HG02981 (cell line): ENCODE results near the gene ZNF678.
"Not testable (repeated sequence)": the region's sequence is repeated elsewhere in the genome, so short reads cannot be mapped to it uniquely, and the experiment has no call there.

ENCODE experiments used
- ATAC-seq: cut with Tn5 transposase; IDR thresholded peaks from one replicate; pipeline ENCODE4 v1.9.1; 2021; ENCODE audit warnings: mild to moderate bottlenecking, moderate library complexity; ENCODE audit not compliant: unreplicated experiment

The ZNF678 gene

DNA sequence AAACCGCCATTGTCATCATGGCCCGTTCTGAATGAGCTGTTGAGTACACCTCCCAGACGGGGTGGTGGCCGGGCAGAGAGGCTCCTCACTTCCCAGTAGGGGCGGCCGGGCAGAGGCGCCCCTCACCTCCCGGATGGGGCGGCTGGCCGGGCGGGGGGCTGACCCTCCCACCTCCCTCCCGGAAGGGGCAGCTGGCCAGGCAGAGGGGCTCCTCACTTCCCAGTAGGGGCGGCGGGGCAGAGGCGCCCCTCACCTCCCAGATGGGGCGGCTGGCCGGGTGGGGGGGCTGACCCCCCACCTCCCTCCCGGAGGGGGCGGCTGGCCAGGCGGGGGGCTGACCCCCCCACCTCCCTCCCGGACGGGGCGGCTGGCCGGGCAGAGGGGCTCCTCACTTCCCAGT is 147.1 kb downstream of the ZNF678 start:
- ATAC-seq, result not testable (repeated sequence)

DNA sequence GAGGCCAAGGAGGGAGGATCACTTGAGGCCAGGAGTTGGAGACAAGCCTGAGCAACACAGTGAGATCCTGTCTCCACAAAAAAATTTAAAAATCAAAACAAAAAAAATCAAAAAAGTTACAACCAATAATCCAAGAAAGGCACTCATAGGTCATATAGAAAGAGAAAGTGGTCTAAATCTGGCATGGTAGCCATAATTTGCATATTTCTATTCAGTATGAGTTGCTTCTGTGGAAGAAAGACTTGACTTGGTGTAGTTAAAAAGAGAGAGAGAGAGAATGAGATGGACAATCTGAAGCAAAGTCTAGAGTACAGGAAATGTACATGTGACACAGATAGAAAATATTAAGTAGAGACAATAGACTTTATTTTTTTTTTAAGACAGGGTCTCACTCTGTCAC is 149.3 kb downstream of the ZNF678 start:
- peak; percentile 59 for ATAC-seq

DNA sequence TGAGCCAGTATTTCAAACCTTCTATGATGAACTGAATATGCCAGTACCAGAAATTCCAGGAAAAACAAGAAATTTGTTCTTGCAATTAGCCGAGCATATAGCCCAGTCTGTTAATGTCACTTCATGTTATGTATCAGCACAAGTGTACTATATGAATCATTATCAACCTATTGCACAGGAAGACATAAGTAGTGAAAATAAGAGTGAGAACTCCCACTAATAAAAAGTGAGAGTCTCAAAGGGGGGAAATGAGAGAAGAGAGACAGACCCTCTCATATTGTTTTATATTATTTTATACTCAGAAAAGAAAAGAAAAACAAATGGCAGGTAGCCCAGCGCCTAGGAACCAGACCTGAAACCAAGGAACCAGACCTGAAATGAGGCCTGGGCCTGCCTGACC is 155.6 kb downstream of the ZNF678 start:
- no peak for ATAC-seq

DNA sequence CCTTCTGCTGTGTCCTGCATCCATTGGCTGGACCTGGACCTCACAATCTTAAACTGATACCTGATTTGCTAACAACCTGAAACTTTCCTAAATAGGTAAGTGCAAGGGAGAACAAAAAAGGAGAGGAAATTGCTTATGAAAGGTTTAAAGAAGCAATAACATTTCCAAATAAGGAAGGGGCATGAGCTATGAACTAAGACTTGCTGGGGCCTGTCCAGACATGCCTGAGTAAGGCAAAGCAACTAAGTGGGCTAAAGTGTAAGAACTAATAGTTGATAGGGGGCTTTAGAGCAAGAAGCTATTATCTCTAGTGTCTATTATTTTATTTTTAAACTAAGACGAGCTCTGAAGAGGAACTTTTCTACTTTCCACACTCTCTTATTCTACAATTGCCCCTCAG is 160.1 kb downstream of the ZNF678 start:
- no peak for ATAC-seq

DNA sequence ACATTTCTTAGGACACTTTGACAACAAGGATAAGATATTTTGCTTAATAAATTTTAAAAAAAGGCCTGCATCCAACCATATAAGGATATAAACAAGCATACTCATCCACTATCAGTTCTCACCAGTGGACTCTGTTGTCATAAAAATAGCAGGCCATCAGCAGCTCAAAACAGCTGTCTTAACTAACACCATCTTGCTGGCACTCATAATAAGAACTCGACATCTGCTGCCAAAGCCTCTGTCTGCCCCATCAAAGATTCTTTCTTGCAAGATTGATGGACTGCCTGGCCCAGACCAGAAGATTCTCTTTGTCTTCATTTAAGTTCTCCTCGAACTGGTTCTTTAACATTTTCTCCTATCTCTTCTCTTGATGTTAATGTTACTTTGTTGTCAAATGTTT is 161.7 kb downstream of the ZNF678 start:
- ATAC-seq, result no peak

DNA sequence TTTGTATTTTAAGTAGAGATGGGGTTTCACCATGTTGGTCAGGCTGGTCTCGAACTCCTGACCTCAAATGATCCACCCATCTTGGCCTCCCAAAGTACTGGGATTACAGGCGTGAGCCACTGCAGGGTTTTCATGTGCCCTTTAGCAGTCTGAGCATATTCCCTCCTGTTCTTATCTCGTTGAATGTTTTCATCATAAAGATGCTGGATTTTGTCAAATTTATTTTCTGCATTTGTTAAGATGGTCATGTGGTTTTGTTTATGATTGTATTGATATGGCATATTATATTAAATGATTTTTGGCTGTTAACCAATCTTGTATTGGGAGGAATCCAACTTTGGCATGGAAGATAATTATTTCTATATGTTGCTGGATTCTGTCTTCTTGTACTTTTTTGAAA is 163.0 kb downstream of the ZNF678 start:
- no peak for ATAC-seq
